CD8-positive, alpha-beta memory T cell (primary cell): ENCODE data around the gene FERD3L. TPM values are rescaled to one million over a fixed set of nuclear protein-coding genes. Genes with fewer than 3 reads are reported as not detected.

Source experiments
- CTCF ChIA-PET: fragments of 350-600 bp; sonication (Branson Sonifier 250); formaldehyde crosslinking; loops from one replicate; lab custom pipeline; 2021; ENCODE audit warnings: antibody characterized with exemption; lab: Charles Lee
- POLR2A ChIA-PET: fragments of 350-600 bp; sonication (Branson Sonifier 250); formaldehyde crosslinking; loops from one replicate; lab custom pipeline; 2021; ENCODE audit warnings: antibody characterized with exemption; lab: Charles Lee
- DNase-seq, 5 donors: peaks; one replicate each; pipeline versions ENCODE4 v3.0.0 to v3.0.0-alpha.2; 2020 to 2022; ENCODE audit warnings: mixed read lengths in 1 of 5
- H3K27ac ChIP-seq: one replicate; pipeline ENCODE4 v1.7.0; 2013; ENCODE audit warnings: low read depth, mild to moderate bottlenecking, low read length, moderate library complexity
- H3K27me3 ChIP-seq: 2 replicates; pipeline ENCODE4 v1.7.0; 2013; ENCODE audit warnings: low read length, mild to moderate bottlenecking; ENCODE audit not compliant: insufficient read depth, poor library complexity, severe bottlenecking
- H3K36me3 ChIP-seq: 2 replicates; pipeline ENCODE4 v1.7.0; 2013; ENCODE audit warnings: mild to moderate bottlenecking, low read length, moderate library complexity; ENCODE audit not compliant: insufficient read depth
- H3K4me1 ChIP-seq: 2 replicates; pipeline ENCODE4 v1.7.0; 2013; ENCODE audit warnings: mild to moderate bottlenecking, low read length, moderate library complexity; ENCODE audit not compliant: insufficient read depth
- H3K4me3 ChIP-seq: 2 replicates; pipeline ENCODE4 v1.7.0; 2013; ENCODE audit warnings: mild to moderate bottlenecking, low read length
- H3K9me3 ChIP-seq: 2 replicates; pipeline ENCODE4 v1.7.0; 2013; ENCODE audit warnings: mild to moderate bottlenecking, low read length
- H3K27ac Mint-ChIP-seq, 8 donors: one replicate each; pipeline ENCODE4 v1.8.0; 2020 to 2021; ENCODE audit warnings: mixed read lengths in 8 of 8, mild to moderate bottlenecking in 6 of 8, inconsistent platforms in 3 of 8, moderate library complexity in 3 of 8
- H3K27me3 Mint-ChIP-seq, 2 donors: one replicate each; pipeline ENCODE4 v1.8.0; 2020 to 2021; ENCODE audit warnings: mixed read lengths in 2 of 2, mild to moderate bottlenecking in 1 of 2, moderate library complexity in 1 of 2
- H3K36me3 Mint-ChIP-seq, 3 donors: one replicate each; pipeline ENCODE4 v1.8.0; 2020 to 2021; ENCODE audit warnings: mixed read lengths in 3 of 3, inconsistent platforms in 1 of 3, mild to moderate bottlenecking in 1 of 3
- H3K4me1 Mint-ChIP-seq, 3 donors: one replicate each; pipeline ENCODE4 v1.8.0; 2020 to 2021; ENCODE audit warnings: mixed read lengths in 3 of 3, inconsistent platforms in 1 of 3, mild to moderate bottlenecking in 1 of 3
- H3K4me3 Mint-ChIP-seq, 7 donors: one replicate each; pipeline ENCODE4 v1.8.0; 2020 to 2021; ENCODE audit warnings: mixed read lengths in 7 of 7, mild to moderate bottlenecking in 6 of 7, moderate library complexity in 4 of 7, inconsistent platforms in 2 of 7
- H3K9me3 Mint-ChIP-seq, 5 donors: one replicate each; pipeline ENCODE4 v1.8.0; 2020 to 2022; ENCODE audit warnings: mixed read lengths in 5 of 5, mild to moderate bottlenecking in 3 of 5, moderate library complexity in 2 of 5, inconsistent platforms in 1 of 5
- polyA plus RNA-seq: library from polyadenylated mRNA; unstranded; fragments of 300-500 nt; fragmentation: Illumina TruSeq; gene quantifications from one replicate; pipeline ENCODE4 v1.2.3, GENCODE V29; 2021
- total RNA-seq, 2 experiments: library from RNA; stranded (reverse); gene quantifications; one replicate each; pipeline ENCODE4 v1.2.3, GENCODE V29; 2021

FERD3L gene
- total and polyA plus RNA-seq, 3 experiments from 2014 or later, result not detected

DNA sequence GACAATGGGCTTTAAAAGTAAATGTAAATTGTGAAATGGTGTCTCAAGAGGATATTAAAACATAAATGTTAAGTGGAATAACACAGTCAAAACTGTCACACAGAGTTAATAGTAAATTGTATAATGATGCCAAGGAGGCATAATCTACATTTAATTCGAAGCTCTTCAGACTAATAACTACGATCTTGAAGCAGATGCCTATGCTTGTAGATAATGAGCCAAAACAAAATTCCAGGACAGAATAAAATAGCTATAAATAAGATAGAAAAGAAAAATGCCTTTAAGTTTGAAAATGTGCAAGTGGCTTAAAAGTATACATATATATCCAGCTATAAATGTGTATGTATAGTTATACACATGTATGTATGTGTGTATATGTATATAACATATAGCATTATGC is 45.3 kb downstream of the FERD3L start:
- Mint-ChIP-seq H3K27me3 (peaks cover 13 to 21% of the 10 kb centered on the region in 2 donors), H3K9me3 (peaks cover 0 to 10% (median 2%) of the 10 kb centered on the region in 5 donors), H3K4me1 (no peaks in the 10 kb centered on the region), H3K4me3 (no peak overlapping the region), H3K27ac (no peak overlapping the region), H3K36me3 (no peaks in the 10 kb centered on the region)
- CTCF ChIA-PET, result interaction anchor here (0.7 kb wide), 1 partner anchor 69 kb away, joined by 3 read pairs; no protein-coding TSS in a partner anchor
- Histone ChIP-seq H3K27me3 (no peaks in the 10 kb centered on the region), H3K9me3 (no peaks in the 10 kb centered on the region), H3K36me3 (no peaks in the 10 kb centered on the region), H3K4me3 (no peak overlapping the region), H3K27ac (no peak overlapping the region), H3K4me1 (no peaks in the 10 kb centered on the region)
- POLR2A ChIA-PET, result no interaction called here
- DNase-seq, result no peak

DNA sequence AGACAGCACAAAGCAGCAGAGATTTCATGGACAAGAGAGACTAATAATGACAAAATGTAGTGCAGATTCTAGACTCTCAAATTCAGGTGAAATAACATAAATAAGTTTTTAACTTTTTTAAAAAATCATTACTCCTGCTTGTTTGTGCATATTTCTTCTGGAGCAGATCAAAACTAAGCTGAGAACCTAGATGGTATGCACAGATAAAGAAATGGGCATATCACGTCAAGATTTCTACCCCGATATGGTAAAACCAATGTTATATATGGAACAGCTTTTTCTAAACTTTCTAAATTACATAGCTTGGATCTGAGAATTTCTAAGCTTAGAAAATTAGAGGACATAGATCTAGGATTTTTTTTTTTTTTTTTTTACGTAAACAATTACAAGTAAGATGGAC is 46.0 kb downstream of the FERD3L start:
- H3K27ac Mint-ChIP-seq, result no peak overlapping the region
- H3K36me3 ChIP-seq, result no peaks in the 10 kb centered on the region
- H3K27me3 ChIP-seq, result no peaks in the 10 kb centered on the region
- H3K9me3 Mint-ChIP-seq, result peaks cover 0 to 5% (median 2%) of the 10 kb centered on the region in 5 donors
- no peaks in the 10 kb centered on the region for H3K4me1 ChIP-seq
- no peaks in the 10 kb centered on the region for H3K9me3 ChIP-seq
- no peaks in the 10 kb centered on the region for H3K36me3 Mint-ChIP-seq
- H3K27ac ChIP-seq, result no peak overlapping the region
- peaks cover 9 to 14% of the 10 kb centered on the region in 2 donors for H3K27me3 Mint-ChIP-seq
- H3K4me1 Mint-ChIP-seq, result no peaks in the 10 kb centered on the region
- ChIA-PET POLR2A (no interaction called here), CTCF (interaction anchor here (0.7 kb wide), 1 partner anchor 68 kb away, joined by 3 read pairs; no protein-coding TSS in a partner anchor)
- no peak overlapping the region for H3K4me3 ChIP-seq
- H3K4me3 Mint-ChIP-seq, result no peak overlapping the region
- no peak for DNase-seq

DNA sequence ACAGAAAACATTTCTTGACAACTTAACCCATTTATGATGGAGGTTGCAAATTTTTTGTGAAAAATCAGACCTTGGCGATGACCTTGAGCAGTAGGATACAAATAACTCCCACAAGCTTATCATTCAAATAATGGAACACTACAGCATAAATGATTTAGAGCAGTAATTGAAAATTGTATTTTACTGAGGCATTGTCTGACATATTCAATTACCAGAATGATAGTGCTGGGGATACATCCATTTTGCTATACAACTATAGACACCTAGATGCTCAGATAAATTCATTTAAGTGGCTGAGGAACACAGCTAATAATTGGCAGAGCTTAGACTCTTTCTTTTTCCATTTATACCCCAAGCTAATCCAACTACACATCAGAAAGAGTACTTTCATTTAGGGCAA is 46.7 kb downstream of the FERD3L start:
- no peak for DNase-seq
- ChIA-PET CTCF (no interaction called here), POLR2A (no interaction called here)
- H3K27ac ChIP-seq, result no peak overlapping the region
- no peak overlapping the region for H3K27ac Mint-ChIP-seq
- H3K36me3 Mint-ChIP-seq, result no peaks in the 10 kb centered on the region
- H3K4me3 Mint-ChIP-seq, result no peak overlapping the region
- H3K9me3 Mint-ChIP-seq, result peaks cover 0 to 4% (median 2%) of the 10 kb centered on the region in 5 donors
- peaks cover 7 to 9% of the 10 kb centered on the region in 2 donors for H3K27me3 Mint-ChIP-seq
- no peaks in the 10 kb centered on the region for H3K9me3 ChIP-seq
- no peaks in the 10 kb centered on the region for H3K36me3 ChIP-seq
- no peaks in the 10 kb centered on the region for H3K4me1 Mint-ChIP-seq
- H3K4me1 ChIP-seq, result no peaks in the 10 kb centered on the region
- H3K27me3 ChIP-seq, result no peaks in the 10 kb centered on the region
- no peak overlapping the region for H3K4me3 ChIP-seq

DNA sequence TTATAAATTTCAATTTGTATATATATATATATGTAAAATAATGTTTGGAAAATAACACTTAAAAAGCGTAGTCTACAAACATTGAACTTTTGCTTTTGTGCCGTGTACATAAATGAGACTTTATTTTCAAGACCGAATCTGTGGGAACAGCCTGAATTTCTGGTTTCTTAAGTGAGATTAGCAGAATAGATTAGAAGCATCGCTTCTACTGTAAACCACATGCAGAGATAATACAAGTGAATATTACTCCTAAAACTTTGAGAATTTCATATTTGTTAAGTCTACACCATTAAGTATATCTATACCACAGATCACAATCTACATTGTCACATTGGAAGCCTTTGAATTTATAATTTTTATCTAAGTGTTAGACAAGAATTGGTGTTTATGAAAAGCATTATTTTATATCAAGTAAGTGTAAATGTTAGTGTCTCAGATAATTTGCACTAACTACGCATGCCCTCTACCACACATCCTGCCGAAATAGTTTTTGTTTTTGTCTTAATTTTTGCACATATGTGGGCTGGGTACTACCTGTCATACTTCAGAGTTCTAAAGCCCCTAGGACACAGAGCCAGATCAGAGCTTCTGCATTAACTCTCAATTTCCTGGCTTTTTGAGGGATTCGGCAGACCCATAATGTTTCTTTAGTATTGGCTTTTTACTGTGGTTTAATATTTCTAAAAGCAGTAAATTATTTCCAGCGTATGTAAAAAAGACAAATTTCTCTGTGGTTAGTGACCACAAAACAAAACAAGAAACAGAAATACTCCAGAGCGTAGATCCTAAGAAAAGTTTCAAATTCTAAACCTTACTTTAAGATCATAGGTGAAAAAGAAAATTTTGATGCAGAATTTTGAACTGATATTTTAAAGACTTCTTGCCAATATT is 47.8 kb downstream of the FERD3L start:
- H3K27me3 Mint-ChIP-seq, result no peaks in the 10 kb centered on the region
- Histone ChIP-seq H3K36me3 (no peaks in the 10 kb centered on the region), H3K27me3 (no peaks in the 10 kb centered on the region), H3K4me1 (no peaks in the 10 kb centered on the region), H3K27ac (no peak overlapping the region), H3K9me3 (no peaks in the 10 kb centered on the region), H3K4me3 (no peak overlapping the region)
- no peak for DNase-seq
- POLR2A ChIA-PET, result no interaction called here
- H3K36me3 Mint-ChIP-seq, result no peaks in the 10 kb centered on the region
- no peaks in the 10 kb centered on the region for H3K4me1 Mint-ChIP-seq
- CTCF ChIA-PET, result no interaction called here
- no peak overlapping the region for H3K4me3 Mint-ChIP-seq
- peaks cover 0 to 4% (median 0%) of the 10 kb centered on the region in 5 donors for H3K9me3 Mint-ChIP-seq
- H3K27ac Mint-ChIP-seq, result no peak overlapping the region

DNA sequence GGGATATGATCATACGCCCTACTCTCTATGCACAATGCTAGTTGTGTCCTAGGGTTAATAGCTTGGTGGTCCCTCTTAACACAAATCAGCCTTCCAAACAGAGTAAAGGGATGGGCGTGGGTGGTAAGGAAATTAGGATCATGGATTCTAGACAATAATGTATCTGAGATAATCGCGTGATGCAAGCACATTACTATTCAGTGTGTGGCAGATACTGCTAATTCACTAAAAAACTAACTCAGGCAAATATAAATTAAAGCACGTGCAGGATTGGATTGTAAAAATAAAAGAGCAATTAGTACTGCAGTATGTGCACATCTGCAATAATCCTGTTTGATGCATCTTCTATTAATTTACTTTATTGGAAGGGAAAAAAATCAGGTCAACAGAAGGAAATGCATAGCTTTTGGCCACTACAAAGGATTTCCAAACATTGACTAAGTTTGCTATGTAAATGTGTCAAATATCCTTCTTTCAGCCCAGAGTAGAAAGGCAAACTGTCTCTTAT is 49.8 kb downstream of the FERD3L start:
- Mint-ChIP-seq H3K27me3 (no peaks in the 10 kb centered on the region), H3K4me1 (no peaks in the 10 kb centered on the region), H3K36me3 (no peaks in the 10 kb centered on the region), H3K9me3 (peaks cover 0 to 4% (median 0%) of the 10 kb centered on the region in 5 donors), H3K27ac (no peak overlapping the region), H3K4me3 (no peak overlapping the region)
- no peaks in the 10 kb centered on the region for H3K36me3 ChIP-seq
- ChIA-PET POLR2A (no interaction called here), CTCF (no interaction called here)
- no peaks in the 10 kb centered on the region for H3K4me1 ChIP-seq
- no peak overlapping the region for H3K27ac ChIP-seq
- no peak for DNase-seq
- no peaks in the 10 kb centered on the region for H3K27me3 ChIP-seq
- H3K9me3 ChIP-seq, result no peaks in the 10 kb centered on the region
- H3K4me3 ChIP-seq, result no peak overlapping the region

Other genes with a start within 250 kb of the FERD3L start
- under 1 TPM in 1 of 2 experiments, not detected in 1; 0.18 TPM for gene TWIST1, start 27.8 kb downstream of the FERD3L start, total RNA-seq
- not detected for gene TWIST1, start 27.8 kb downstream of the FERD3L start, polyA plus RNA-seq